NCI-H1417 (cell line): ENCODE results near the gene LRMDA.

Experiments
- DNase-seq, 3 experiments: peaks; one replicate each; lab custom pipeline; 2025; lab: John Stamatoyannopoulos, UW

Gene LRMDA

DNA sequence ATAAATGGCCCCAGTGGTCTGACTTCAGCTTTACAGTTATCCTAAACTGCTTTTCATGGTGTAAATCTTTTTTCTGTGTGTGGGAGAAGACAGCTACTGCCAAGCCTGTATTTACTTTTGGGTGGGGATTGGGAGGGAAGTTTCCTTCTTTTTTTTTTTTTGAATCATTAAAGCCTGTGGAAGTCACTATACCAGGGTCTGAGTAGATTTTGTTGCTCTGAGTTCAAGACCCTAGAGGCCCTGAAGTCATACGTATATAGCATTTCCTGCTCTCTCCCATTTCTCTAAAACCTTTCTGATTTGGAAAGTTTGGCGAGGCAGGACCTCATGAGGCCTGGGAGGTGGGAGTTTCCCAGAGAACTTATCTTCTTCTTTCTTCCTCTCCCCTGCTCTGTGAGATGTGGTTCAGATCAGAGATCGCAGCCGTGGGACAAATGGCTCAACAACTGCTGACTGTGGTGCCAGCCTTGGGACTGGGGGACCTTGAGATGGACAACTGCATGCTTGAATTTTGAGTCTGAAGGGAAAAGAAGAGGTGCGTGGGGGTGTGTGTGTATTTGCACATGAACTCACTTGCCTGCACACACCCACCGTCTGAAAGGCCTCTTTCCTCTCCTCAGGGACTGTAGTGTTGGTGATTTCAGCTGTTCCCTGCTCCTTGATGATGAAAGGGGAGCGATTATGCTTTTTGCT is 18.1 kb downstream of the LRMDA start:
- peak in 1 of 3 experiments; percentile 11 for DNase-seq

- peak in 2 of 3 experiments; percentile 24 to 76 for DNase-seq
Observed at GRCh38 chr10:75450075-75450445, 18.6 kb downstream of the LRMDA start.

DNA sequence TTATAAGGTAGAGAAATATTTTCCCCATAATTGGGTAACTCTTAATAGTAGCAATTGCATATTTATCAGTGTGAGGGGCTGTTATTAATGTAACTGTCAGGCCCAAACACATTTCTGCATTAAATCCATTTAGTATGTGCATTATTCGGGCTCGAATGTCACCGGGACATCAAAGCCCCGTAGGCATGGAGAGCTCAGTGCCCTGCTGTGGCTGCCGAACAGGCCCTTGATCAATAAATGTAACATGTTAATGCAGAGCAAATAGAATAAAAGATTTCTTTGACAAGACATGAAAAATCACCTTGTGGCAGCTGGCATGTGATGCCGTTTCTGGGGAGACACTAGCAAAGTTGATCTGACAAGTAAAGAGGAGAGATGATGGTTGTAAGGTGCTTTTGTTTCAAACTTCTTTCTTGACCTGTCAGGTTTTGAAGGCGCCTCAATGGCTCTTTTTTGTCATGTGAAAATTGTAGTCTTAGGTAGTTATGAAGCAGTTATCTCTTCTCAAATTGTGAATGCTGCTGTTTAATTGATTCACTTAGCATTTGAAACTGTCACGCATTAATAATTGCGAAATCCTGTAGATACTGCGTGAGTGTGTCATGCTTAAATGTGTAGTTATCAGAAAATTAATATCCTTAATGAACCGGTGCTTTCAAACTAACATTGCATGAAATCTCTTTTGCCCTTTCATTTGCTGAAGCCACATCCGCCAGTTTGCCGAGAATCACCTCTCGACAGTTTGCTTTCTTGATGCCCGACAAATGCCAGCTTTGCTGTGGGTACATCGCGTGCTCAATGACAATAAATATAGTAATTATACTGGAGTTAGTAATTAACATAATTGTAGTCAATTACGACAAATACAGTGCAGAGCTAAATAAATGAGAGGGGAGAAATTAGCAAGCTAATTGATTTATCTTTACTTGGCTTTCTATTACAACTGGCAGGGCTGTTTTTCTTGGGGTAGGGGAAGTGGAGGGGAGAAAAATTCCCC is 19.5 kb downstream of the LRMDA start:
- DNase-seq: peak in 2 of 3 experiments; percentile 53 to 79

- DNase-seq: peak in 1 of 3 experiments; percentile 27
Observed at GRCh38 chr10:75451831-75452230, 20.4 kb downstream of the LRMDA start.

DNA sequence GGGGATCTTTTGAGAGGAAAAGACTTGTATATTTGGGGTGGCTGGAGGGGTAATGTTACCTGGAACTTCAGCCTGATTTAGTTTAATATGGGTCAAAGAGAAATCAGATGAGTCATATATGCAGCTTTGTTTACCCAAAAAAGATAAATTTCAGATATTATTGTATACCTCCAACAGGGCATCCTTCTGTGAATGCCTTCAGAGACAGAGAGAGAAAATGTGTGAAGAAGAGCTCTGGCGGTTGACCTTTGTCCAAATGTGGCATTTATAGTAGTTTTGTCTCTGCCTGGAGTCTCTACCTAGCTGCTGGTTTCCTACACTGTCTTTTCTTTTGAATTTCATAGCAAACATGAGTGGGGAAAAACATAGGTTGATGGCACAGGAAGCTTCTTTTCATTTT is 21.6 kb downstream of the LRMDA start:
- DNase-seq: no peak

GRCh38 chr10:75456122-75456521 is 24.7 kb downstream of the LRMDA start:
- DNase-seq: no peak

DNA sequence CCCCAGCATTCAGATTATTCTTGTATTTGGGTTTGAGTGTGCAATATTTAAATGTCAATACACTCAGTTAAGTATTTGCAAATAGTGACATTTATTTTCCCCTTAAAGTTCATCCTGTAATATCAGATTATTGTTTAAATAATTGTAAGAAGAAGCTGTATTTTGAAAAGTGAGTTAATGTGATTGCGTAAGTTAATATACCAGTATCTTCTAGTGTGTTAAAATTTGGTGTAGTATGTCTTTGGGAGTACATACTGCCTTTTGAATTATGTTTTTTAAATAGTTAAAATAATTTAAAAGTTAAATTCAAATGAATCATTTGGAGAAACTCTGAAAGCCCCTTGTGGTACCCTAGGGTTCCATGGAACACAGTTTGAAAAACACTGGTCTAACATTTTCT is 28.6 kb downstream of the LRMDA start:
- no peak for DNase-seq

DNA sequence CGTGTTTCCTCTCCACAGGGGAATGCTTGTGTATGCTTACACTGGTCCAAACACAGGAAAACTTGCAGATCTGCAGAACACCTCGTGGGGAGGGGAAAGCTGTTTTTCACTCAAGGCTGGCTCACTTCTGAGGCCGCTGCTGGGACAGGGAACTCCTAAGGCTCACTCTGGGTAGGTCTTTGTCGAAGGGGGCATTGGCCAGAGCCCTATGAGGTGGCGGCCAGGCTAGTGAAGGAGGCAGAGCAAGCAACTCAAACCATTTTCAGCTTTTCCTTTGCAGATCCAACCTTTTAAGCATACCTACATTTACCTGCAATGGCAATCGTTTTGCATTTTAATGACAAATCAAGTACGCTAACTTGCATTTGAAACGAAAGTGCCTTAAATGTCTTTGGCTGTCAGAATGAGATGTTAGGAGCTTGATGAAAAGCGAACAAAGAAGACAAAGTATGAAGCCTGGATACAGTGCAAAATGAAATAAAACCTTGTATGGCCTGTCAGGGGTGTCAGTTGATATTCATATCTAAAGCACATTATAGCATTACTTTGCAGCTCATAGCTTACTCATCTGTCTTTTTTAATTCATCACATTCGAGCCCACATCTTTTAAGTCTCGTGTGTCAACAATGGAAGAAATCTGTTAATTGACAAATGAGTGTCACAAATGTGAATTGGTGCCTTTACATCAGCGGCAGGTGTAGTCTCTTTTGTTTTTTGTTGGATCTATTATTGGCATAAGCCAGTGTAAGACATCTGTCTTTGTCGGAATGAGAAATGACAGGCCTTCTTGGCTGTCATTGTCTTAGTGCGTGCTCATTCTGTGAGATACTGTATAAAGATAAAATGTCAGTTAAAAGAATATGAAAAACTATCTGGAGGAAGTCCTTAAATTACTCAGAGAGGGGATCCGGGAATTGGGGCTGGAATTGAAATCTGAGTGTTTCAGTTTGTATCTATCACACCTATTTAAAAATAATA is 30.5 kb downstream of the LRMDA start:
- peak in 1 of 3 experiments; percentile 63 for DNase-seq

GRCh38 chr10:75462865-75463264 is 31.4 kb downstream of the LRMDA start:
- no peak for DNase-seq

DNA sequence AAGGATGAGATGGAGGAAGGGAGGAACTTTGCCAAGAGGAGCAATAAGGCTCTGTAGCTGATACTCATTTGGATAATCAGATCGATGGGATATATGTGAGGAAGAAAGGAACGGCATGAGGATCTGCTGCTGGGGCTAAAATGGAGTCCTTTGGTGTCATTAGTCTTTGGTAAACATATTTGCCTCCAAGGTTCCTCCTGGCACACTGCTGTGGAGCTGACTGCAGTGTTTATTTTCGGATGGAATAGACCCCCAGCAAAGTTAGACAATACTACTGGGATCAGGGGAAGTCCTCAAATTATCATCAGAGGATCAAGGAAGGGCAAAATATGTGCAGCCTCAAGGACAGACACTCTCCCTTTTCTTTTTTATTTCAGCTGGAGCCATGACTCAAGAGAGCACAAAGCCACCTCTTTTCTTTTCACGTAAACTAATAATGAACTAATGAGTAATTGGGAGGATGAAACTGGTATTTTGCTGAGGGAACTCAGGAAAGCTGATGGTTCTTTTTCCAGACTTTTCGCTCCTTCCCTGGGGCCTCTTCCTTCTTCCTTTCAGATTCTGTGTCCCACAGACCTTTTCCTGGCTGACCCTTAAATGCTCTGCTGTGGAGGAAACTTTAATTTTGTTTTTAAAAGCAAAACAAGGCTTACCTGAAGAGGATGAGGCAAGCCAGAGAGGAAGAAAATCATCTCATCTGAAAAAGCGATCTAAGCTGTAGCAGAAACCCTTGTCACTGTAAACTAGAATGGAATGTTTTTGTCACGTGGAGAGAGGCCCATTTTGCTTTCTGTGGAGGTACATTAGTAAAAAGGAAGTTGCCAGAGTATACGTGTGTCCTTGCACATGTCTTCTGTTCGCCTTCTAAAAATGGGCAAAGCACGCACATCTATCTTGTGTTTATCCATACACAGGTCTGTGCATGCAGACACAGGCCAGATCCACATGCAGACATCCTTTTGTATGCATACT is 33.3 kb downstream of the LRMDA start:
- DNase-seq: no peak

DNA sequence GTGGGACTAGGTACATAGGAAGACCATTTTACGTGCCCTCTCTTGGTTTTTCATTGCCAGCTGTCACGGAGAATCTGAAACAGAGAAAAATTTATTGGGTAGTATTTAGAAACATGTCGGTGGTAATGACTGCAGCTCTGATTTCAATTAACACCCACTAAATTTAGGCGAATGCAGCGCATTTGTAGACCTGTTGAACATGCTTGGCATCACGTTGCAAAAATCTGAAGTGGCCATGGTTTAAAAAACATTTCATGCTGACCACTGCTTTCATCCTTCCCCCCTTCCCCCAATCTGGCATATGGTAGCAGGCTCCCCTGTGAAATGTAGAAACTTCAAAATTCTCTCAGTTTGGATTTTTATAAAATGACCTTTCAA is 34.0 kb downstream of the LRMDA start:
- DNase-seq: no peak

DNA sequence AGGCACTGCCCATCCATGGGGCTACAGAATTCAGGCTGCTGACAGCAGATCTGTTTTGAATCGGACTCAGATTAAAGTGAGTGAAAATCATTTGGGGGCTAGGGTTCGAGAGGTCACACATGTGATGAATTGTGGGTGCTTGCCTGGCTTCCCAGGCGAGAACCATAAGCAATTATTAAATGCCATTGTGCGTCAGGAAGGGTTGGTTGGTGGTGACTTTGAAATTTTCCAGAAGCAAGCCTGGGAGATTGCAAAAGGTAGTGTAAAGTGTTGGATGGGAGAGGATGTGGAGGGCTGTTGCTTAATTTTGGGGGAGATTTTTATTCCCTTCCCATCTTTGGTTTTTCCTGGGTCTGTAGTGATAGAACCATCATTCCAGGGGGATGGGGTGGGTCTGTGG is 34.6 kb downstream of the LRMDA start:
- no peak for DNase-seq

DNA sequence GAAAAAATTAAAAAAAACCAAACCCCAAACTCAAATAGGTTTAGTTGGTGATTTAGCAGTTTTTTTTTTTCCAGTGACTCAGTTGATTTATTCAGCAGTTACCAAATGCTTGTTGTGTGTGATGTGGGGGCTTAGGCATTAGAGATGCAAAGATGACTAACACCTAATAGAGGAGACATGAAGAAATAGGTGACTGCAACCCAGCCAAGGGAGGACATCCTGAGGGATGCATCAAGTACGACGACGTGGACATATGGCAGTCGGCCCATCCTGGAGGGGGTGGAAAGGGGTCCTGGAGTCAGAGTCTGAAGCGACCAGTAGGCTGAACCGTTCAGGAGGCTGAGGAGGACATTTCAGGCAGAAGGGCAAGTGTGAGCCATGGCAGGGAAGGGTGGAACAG is 35.5 kb downstream of the LRMDA start:
- DNase-seq: no peak

DNA sequence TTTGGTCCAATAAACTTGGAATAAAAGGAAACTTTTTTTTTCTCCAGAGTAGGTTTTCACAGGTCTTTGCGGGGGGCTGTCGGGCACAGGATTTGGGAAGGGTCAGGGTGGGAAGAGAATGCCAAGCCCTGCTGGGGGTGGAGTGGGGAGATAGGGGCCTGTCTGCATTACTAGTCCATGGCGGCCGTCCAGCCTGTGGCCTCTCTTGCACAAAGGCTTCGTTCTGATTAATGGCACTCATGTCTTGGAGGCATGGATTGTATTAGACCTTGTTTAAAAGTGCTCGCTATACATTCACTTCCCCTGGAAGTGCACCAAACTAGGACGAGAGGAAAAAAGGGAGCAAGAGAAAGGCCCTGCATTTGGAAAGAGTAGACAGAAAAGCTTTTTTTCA is 37.2 kb downstream of the LRMDA start:
- no peak for DNase-seq

DNA sequence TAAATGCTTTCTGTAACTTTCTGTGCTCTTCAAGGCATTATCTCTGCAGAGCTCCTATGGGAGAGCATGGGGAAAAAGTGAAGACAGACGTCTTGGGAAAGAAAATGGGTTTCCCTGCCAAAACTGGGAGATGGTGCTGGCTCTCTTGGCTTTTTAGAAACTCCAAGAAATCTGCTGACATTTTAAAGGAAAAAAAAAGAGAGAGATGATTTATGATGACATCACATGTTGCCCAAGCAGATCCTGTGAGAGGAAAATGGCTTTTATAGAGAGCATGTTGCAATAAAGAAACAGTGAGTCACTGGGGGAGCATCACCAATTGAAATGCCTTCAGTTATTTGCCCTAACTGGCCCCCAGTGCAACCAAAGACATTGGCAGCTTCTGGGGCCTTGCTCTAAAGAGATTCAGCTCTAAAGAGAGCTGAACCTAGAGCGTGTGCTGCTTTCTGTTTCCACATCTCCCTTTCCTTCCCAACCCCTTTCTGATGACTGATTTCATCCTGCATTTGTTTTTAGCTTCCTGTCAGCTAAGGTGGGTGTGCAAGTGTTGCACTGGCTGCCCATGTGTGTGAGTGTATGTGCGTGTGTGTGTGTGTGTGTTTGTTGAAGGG is 37.7 kb downstream of the LRMDA start:
- DNase-seq: no peak

- no peak for DNase-seq
Observed at GRCh38 chr10:75470901-75471300, 39.5 kb downstream of the LRMDA start.

DNA sequence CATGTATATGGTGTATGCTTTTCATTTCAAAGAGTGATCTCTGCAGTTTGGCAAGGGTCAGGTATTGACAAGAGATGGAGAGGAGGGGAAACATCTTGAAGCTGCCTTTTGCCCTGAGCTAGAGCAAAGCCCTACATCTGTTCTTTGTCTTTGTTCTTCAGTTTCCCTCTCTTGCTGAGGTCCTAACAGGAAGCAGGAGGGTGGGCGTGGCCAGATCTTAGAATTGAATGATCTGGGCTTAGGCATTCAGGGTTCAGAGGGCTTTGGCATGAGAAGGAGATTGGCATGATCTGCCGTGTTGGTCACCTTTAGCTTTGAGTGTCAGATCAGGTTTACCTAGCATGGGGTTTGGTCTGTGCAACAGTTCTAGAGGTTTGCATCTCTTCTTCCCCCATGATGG is 41.3 kb downstream of the LRMDA start:
- DNase-seq: no peak

DNA sequence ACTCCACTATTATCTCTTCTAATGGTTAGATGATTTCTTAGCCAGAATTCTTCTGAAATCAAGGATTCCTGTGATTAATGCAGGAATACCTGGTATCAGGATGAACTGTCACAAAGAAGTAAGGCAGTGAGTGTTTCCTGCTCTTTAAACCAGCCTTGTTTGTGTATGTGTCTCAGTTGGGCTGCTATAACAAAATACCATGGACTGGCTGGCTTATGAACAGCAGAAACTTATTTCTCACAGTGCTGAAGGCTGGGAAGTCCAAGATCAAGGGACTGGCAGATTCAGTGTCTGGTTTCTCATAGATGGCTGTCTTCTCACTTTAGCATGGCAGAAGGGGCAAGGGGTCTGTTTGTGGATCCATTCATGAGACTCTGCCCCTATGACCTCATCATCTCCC is 42.7 kb downstream of the LRMDA start:
- no peak for DNase-seq

- no peak for DNase-seq
Observed at GRCh38 chr10:75475460-75476182, 44.2 kb downstream of the LRMDA start.

DNA sequence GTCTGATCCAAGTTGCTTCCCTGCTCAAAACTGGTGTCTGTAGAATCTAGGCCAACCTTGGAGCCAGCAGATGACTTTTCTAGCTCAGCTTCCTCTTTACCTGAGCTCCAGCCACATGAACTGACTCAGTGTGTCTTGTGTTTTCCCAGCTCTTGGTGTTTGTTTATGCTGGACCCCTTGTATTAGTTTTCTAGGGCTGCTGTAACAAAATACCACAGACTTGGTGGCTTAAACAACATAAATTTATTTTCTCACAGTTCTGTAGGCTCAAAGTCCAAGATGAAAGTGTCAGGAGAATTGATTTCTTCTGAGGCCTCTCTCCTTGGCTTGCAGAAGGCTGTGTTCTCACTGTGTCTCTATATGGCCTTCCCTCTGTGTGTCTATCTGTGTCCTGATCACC is 45.1 kb downstream of the LRMDA start:
- DNase-seq: no peak
